ENCODE measurements around the gene EYA4.

GRCh38 chr6:133297657-133298056 lies 56.5 kb downstream of the EYA4 start:
- no peak for TF ChIP-seq POLR2A (IDR thresholded peaks at IDR 0.05; ENCODE audit: extremely low read depth, insufficient read length)
- no peak for TF ChIP-seq CTCF (IDR thresholded peaks at IDR 0.05; ENCODE audit: low read depth, low read length)
- no peak for TF ChIP-seq MYC (IDR thresholded peaks at IDR 0.05; ENCODE audit: low read depth, low read length)
